HG02588 (cell line): Measurements from ENCODE around the gene UGT1A3.

Experiments
- ATAC-seq: cut with Tn5 transposase; IDR thresholded peaks from one replicate; pipeline ENCODE4 v1.9.1; 2021; ENCODE audit warnings: mild to moderate bottlenecking, moderate library complexity; ENCODE audit not compliant: unreplicated experiment

The UGT1A3 gene

GRCh38 chr2:233756429-233757081 is 27.7 kb downstream of the UGT1A3 start:
- no peak for ATAC-seq

DNA sequence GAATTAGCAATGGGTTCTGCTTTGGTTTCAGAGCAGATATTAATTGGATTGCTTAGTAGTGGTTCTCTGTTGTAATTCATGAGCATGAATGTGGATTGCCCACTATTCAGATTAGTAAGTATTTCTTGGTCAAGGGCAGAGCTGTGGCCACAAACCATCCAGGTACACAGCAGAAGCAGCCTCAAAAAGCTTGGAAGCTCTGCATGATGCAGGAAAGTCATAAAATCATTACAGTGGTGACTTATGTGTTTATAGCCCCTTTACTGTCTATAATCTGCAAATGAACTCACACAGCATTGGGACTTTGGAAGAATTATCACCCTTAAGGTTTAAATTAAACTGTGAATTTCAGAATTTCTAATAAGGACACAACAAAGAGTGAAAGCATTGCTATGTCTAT is 29.3 kb downstream of the UGT1A3 start:
- ATAC-seq = no peak

DNA sequence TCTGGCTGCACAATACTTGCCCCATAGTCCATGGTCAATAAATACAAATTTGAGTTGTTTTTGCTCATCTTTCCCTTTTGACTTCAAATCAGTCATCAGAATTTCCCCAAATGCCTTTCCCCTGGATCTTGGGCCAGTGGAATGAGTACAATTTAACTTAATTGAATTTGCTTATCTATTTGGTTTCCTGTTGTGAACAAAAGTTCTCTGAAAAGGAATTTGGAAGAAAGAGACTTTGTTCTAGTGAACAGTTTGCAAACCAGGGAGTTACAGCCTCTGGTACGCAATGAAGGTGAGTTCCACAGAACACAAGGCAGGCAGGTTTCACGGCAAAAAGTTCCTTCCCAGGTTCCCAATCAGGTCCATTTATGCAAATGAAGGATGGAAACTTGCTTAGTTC is 30.0 kb downstream of the UGT1A3 start:
- ATAC-seq = no peak

DNA sequence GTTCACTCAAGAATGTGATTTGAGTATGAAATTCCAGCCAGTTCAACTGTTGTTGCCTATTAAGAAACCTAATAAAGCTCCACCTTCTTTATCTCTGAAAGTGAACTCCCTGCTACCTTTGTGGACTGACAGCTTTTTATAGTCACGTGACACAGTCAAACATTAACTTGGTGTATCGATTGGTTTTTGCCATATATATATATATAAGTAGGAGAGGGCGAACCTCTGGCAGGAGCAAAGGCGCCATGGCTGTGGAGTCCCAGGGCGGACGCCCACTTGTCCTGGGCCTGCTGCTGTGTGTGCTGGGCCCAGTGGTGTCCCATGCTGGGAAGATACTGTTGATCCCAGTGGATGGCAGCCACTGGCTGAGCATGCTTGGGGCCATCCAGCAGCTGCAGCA is 31.2 kb downstream of the UGT1A3 start, which contains the start of gene UGT1A1:
UGT1A1 (plus strand) TSS at position 228 of the 400 bp plus-strand sequence; CDS start at position 246, 18 bp downstream.
- no peak for ATAC-seq

DNA sequence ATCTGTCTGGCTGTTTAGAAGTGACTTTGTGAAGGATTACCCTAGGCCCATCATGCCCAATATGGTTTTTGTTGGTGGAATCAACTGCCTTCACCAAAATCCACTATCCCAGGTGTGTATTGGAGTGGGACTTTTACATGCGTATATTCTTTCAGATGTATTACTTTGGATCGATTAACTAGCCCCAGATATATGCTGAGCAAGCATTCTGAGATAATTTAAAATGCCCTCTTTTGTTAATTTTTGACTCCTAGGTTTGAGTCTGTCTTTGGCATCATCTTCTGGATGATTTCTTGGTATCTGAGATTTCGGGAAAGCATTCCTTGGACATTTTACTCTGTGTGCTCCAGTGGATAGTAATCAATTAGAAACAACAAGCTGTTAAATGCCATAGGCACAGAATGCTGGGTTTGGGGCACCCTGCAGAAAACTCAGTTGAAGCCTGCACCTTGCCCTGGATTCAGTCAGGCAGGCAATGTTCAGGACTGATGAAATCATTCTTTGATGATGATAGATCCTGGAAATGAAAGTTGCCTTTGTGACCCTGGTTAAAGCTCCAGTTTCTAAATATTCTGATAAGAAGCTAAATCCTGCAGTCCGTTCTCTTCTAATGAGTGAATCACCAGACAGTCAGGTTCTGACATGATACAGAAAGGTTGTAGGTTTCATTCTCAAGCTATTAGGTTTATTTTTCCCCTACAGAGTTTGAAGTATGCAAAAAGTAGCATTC is 32.4 kb downstream of the UGT1A3 start:
- no peak for ATAC-seq

- no peak for ATAC-seq
Observed at GRCh38 chr2:233764264-233764663, 35.4 kb downstream of the UGT1A3 start.

- no peak for ATAC-seq
Observed at GRCh38 chr2:233764761-233765160, 35.9 kb downstream of the UGT1A3 start.

GRCh38 chr2:233766416-233766815 is 37.6 kb downstream of the UGT1A3 start:
- no peak for ATAC-seq

DNA sequence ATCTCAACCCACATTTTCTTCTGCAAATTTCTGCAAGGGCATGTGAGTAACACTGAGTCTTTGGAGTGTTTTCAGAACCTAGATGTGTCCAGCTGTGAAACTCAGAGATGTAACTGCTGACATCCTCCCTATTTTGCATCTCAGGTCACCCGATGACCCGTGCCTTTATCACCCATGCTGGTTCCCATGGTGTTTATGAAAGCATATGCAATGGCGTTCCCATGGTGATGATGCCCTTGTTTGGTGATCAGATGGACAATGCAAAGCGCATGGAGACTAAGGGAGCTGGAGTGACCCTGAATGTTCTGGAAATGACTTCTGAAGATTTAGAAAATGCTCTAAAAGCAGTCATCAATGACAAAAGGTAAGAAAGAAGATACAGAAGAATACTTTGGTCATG is 39.2 kb downstream of the UGT1A3 start:
- ATAC-seq = no peak

DNA sequence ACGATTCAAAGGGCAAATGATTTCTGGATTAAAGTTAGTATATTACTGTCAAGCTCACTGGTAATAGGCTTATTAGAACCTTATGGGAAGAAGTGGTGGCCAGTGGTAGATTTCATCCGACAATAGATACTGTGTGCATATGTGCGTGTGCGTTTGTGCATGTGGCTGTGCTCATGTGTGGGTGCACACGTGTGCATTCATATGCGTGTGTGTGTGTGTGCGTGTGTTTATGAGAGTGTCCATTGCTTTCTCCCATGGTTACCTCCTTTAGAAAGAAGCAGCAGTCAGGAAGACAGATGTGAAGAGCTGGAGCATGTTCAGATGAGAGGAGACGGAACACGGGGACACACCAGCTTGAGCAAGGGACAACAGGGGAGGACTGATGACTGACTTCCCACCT is 40.4 kb downstream of the UGT1A3 start:
- no peak for ATAC-seq

GRCh38 chr2:233772153-233772552 is 43.3 kb downstream of the UGT1A3 start:
- no peak for ATAC-seq

DNA sequence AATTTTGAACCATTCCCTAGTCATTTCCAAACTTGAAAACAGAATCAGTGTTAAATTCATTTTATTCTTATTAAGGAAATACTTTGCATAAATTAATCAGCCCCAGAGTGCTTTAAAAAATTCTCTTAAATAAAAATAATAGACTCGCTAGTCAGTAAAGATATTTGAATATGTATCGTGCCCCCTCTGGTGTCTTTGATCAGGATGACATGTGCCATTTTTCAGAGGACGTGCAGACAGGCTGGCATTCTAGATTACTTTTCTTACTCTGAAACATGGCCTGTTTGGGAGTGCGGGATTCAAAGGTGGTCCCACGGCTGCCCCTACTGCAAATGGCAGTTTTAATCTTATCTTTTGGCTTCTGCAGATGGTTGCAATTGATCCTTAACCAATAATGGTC is 43.7 kb downstream of the UGT1A3 start:
- ATAC-seq = no peak

DNA sequence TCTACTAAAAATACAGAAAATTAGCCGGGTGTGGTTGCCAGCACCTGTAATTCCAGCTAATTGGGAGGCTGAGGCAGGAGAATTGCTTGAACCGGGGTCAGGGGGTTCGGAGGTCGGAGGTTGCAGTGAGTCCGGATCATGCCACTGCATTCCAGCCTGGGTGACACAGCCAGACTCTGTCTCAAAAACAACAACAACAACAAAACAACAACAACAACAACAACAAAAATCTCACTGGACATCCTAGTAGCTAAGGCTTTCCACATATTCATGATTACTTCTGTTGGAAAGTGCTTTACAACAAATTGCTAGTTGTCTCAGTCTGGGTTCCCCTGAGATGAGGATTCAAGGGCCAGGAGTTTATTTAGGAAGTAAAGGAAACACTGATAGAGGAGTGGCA is 45.0 kb downstream of the UGT1A3 start:
- no peak for ATAC-seq

DNA sequence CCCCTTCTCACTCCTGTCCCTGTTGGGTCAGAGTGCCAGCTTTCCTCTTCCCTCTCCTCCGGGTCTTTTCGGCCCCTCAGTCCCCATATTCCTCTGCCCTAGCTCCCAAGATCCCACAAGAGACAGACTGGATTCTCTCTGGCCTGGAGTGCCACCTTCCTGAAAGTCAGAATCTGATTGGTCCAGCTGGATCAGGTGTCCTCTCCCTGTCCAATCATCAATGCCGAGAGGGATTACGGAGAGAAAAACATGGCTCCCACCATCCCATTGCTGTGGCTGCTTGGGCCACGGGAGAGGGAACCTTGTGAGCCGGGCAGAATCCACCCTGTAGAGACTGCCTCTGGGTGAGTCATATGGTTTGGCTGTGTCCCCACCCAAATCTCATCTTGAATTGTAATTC is 46.6 kb downstream of the UGT1A3 start:
- ATAC-seq = no peak

DNA sequence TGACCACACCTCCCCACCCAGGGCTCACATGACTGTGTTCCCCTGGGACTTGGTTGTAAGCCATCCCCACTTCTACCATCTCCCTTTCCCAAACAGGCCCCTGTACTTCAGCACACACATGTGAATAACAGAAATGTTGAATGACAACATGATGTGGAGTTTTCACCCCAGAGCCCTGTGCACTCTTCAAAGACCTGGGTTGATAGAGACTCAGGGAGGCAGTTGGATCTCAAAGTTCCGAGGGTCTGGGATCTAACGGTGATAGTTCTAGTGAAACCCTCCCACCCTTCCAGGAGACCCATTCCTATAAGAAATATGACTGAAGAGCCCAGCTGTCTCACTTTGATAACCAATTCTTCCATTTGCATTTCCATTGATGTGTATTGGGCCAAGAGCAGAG is 49.2 kb downstream of the UGT1A3 start, which contains the start of gene MROH2A:
MROH2A (plus strand) TSS at position 301 of the 400 bp plus-strand sequence. CDS start 1,029 bp downstream, outside the sequence.
- no peak for ATAC-seq

DNA sequence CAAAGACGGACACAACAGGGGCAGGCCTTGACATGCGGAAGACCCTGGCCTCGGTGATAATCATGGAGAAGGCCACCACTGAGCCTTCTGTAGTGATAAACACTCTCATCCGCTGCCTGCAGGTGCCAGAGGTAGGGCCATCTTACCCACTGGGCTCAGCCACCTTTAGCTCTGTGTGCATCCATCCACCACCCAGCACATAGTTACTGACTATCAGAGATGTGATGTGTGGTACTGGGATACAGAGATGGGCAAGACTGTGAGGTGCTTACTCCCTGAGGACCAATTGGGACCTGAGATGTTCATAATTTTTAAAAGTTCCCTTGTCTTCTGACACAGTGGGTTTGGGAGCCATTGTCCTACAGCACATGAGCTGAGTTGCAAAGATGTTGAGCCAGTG is 50.9 kb downstream of the UGT1A3 start:
- no peak for ATAC-seq

- no peak for ATAC-seq
Observed at GRCh38 chr2:233780771-233781170, 51.9 kb downstream of the UGT1A3 start.

GRCh38 chr2:233789554-233789953 is 60.7 kb downstream of the UGT1A3 start:
- no peak for ATAC-seq

GRCh38 chr2:233791151-233791882 is 62.5 kb downstream of the UGT1A3 start:
- ATAC-seq = no peak

DNA sequence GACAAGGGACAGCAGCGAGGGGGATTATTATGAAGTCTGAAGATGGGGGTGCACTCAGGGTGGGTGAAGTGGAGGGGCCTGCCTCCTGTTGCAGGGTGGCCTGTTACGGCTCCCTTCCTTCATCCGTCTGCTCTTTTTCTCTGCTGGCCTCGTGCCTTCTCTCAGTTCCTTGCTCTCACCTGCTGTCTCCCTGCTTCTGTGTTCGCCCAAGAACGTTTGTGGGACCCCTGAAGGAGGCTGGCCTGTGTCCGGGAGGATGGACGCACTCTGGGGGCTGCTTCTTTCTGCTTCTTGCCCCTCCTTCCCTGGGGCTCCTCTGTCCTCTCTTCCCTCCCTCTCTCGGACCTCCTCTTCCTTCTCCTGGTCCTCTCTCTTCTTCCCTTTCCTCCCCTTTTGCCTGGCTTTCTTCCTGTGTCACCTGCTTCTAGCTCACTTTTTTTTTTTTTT is 63.1 kb downstream of the UGT1A3 start:
- no peak for ATAC-seq

- ATAC-seq = no peak
Observed at GRCh38 chr2:233792720-233793119, 63.9 kb downstream of the UGT1A3 start.
